D721Med (cell line): ENCODE data around the gene PPP1R27.

Experiments
- DNase-seq: peaks from one replicate; pipeline ENCODE4 v3.0.0; 2011; ENCODE audit warnings: low spot score; ENCODE audit not compliant: insufficient read length
- FAIRE-seq: peaks from 2 replicates; lab custom pipeline; 2011; peaks lifted over from hg19 to GRCh38; lab: Jason Lieb, UNC
- CTCF ChIP-seq: IDR thresholded peaks from 2 replicates; pipeline ENCODE4 v1.5.1; 2012; ENCODE audit warnings: mild to moderate bottlenecking, control low read depth; ENCODE audit not compliant: insufficient read depth; ENCODE audit errors: missing control alignments

Gene PPP1R27

DNA sequence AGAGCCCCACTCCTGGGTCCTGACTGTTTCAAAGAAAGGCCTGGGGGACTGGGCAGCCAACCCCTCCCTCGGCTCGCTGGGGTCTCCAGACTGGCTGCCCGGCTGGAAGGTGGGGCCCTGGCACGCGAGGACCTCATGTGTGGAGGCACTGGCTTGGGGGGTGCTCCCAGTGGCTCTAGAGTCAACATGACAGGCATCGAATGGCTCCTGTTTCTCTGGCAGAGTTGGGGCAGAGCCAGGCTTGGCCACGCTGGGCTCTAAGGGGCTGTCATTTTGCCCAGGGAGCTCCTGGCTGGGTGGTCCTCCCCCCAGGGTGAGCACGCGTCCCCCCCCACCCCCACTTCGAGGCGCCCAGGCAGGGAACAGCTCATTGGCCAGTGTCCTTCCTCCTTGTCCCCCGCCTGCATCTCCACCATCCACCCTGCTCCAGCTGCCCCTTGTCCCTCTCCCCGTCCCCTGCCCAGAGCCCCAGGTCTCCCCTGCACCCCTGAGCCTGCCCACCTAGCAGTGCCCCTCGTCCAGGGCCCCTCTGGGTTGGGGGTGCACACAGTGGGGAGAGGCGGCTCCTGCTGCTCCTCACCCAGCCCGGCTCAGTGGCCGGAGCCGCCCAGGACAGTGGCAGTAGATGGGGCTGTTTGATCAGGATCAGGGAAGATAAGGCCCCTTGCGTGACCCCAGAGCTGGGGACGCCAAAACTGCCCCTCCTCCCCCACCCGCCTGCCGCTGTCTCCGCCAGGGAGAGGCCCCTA, 28.2 kb downstream of the PPP1R27 start:
- DNase-seq = no peak
- TF ChIP-seq CTCF = no peak
- no peak for FAIRE-seq

GRCh38 chr17:81805707-81806460, 29.0 kb downstream of the PPP1R27 start:
- TF ChIP-seq CTCF = no peak
- DNase-seq = no peak
- FAIRE-seq = no peak

DNA sequence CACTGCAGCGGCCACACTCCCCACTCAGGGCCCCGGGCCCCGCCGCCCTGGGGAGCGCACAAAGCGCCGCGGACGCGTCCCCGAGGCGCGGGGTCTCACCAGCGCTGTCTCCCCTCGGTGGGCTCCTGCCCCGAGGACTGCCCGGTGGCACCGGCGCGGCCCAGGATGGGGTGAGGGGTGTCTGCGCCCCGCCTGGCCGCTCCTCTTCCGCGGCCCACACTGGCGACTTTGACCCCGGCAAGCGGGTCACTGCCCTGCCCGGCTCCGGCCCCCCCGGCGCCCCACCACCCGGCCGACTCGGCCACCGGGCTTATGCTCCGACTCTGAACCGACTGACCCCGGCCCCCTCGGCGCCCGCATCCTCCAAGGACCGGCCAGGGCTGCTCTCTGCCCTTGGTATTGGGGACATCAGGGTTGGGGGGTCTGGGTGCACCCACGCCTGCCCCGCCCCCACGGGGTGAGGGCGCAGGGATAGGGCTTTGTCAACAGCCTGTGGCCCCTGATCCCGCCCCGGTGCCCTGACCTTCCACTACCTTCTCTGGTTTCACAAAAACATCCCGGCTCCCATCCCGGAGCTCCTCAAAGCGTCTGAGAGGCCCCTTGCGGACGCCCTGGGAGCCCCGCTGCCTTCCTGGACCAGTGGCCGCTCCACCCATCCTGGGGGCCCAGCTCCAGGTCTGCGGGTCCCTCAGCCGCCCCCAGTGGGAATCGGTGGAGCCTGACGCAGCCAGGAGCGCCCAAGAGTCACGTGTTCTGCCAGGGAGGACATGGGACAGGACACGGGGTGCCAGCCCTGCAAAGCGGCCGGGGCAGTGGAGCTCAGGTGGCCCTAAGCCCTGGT, 30.1 kb downstream of the PPP1R27 start:
- no peak for TF ChIP-seq CTCF
- DNase-seq = no peak
- no peak for FAIRE-seq

GRCh38 chr17:81803728-81804558, 30.9 kb downstream of the PPP1R27 start, which contains the start of gene GCGR:
GCGR (plus strand) TSS chr17:81804150; CDS start chr17:81809019, 4,869 bp downstream.
- FAIRE-seq = no peak
- TF ChIP-seq CTCF = no peak
- no peak for DNase-seq

GRCh38 chr17:81802856-81803643, 31.8 kb downstream of the PPP1R27 start:
- no peak for FAIRE-seq
- no peak for DNase-seq
- no peak for TF ChIP-seq CTCF
